GM19324 (cell line): ENCODE data around the gene FOXC1.

Experiments
- ATAC-seq: cut with Tn5 transposase; IDR thresholded peaks from one replicate; pipeline ENCODE4 v1.9.1; 2021; ENCODE audit warnings: mild to moderate bottlenecking, moderate library complexity; ENCODE audit not compliant: unreplicated experiment, low FRiP score

The FOXC1 gene

GRCh38 chr6:1610497-1611321 is 994 bp downstream of the FOXC1 start:
- no peak for ATAC-seq

- no peak for ATAC-seq
Observed at GRCh38 chr6:1611322-1611571, 1.5 kb downstream of the FOXC1 start.

- ATAC-seq = no peak
Observed at GRCh38 chr6:1611572-1612298, 2.0 kb downstream of the FOXC1 start.

- no peak for ATAC-seq
Observed at GRCh38 chr6:1612299-1612973, 2.7 kb downstream of the FOXC1 start.

GRCh38 chr6:1612974-1613306 is 3.2 kb downstream of the FOXC1 start:
- ATAC-seq = no peak

- ATAC-seq = no peak
Observed at GRCh38 chr6:1613346-1613687, 3.6 kb downstream of the FOXC1 start.

GRCh38 chr6:1613688-1614447 is 4.2 kb downstream of the FOXC1 start:
- ATAC-seq = no peak

- ATAC-seq = no peak
Observed at GRCh38 chr6:1614448-1615150, 4.9 kb downstream of the FOXC1 start.

- no peak for ATAC-seq
Observed at GRCh38 chr6:1615151-1615852, 5.6 kb downstream of the FOXC1 start.

GRCh38 chr6:1615853-1616420 is 6.2 kb downstream of the FOXC1 start:
- no peak for ATAC-seq

- ATAC-seq = no peak
Observed at GRCh38 chr6:1616701-1617463, 7.2 kb downstream of the FOXC1 start.

- no peak for ATAC-seq
Observed at GRCh38 chr6:1617466-1618310, 8.0 kb downstream of the FOXC1 start.

- ATAC-seq = no peak
Observed at GRCh38 chr6:1618311-1619097, 8.8 kb downstream of the FOXC1 start.

GRCh38 chr6:1619098-1619672 is 9.5 kb downstream of the FOXC1 start:
- ATAC-seq = no peak

- no peak for ATAC-seq
Observed at GRCh38 chr6:1619673-1620503, 10.2 kb downstream of the FOXC1 start.

- no peak for ATAC-seq
Observed at GRCh38 chr6:1620504-1621069, 10.9 kb downstream of the FOXC1 start.
